A673 (cell line): Measurements from ENCODE around the gene APOBEC3F.

Experiments
- CTCF ChIP-seq: fragments of 300-800, 200-600 bp; sonication (generic); conservative IDR thresholded peaks from 2 replicates; pipeline ENCODE4 v1.5.1; 2017; ENCODE audit warnings: low read depth, mild to moderate bottlenecking, antibody characterized with exemption, low read length, moderate library complexity, mixed read lengths
- EZH2 ChIP-seq: fragments of 200-600 bp; sonication (generic); IDR thresholded peaks from 2 replicates; pipeline ENCODE4 v1.6.1; 2017; ENCODE audit warnings: borderline replicate concordance, low read depth, mild to moderate bottlenecking, mixed read lengths, antibody characterized with exemption, low read length; ENCODE audit not compliant: poor library complexity, severe bottlenecking

GRCh38 chr22:39007177-39007576 is 33.5 kb upstream of the APOBEC3F start:
- TF ChIP-seq CTCF (no peak), EZH2 (no peak)
